Stimulated activated CD8-positive, alpha-beta memory T cell treated with anti-CD3 and anti-CD28 coated beads, Interleukin-4, amount 100 ng/mL, for 24 hours (primary cell): ENCODE measurements around the gene EIPR1.
"Not testable (repeated sequence)": the region's sequence is repeated elsewhere in the genome, so short reads cannot be mapped to it uniquely, and the experiment has no call there.

ENCODE experiments used
- DNase-seq: peaks from one replicate; pipeline ENCODE4 v3.0.0-alpha.2; 2020; ENCODE audit warnings: low read depth

Gene EIPR1

DNA sequence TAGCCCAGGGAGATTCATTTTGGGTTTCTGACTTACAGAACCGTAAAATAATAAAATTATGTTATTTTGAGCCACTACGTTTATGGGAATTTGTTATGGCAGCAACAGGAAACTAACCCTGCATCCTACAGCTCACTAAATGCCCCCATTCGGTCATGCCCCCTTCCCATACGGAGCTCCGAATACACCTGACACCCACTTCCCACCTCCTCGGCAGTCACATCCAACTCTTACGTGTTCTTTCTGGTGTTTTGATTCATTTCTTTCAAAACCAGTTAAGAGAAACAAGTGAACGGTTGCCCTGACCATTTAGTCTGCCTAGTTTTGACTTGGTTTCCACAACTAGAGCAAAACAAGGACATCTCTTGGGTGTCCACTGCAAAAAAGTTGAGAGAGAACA lies 19.7 kb downstream of the EIPR1 start:
- no peak for DNase-seq

DNA sequence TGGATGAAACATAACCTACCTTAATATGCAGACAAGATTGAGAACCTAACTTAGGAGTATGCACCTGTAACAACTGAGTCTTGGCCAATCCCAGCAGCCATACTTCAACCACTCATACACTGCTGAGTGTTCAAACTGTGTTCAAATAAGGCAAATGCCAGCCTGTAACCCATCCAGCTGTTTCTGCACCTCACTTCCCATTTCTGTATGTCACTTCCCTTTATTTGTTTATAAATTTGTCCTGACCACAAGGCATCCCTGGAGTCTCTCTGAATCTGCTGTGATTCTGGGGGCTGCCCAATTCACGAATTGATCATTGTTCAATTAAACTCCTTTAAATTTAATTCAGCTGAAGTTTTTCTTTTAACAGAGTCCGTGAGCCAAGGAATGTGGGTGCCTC lies 20.2 kb downstream of the EIPR1 start:
- DNase-seq, result not testable (repeated sequence)

DNA sequence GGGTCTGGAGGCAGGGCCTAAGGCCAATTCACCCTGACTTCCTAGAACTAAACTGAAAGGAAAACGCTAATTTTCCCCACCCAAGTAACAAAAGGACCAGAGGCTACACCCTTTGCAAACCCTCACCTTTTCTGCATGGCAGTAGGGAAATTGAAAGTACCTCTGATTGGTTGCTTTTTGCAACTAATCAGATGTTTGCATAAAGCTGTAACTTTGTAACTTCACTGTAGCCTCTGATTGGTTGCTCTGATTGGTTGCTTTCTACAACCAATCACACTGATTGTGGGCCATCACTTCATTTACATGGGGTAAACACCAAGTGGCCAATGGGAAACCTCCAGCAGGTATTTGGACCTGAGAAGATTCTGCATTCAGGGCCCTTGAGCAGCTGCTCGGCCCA lies 20.8 kb downstream of the EIPR1 start:
- no peak for DNase-seq

DNA sequence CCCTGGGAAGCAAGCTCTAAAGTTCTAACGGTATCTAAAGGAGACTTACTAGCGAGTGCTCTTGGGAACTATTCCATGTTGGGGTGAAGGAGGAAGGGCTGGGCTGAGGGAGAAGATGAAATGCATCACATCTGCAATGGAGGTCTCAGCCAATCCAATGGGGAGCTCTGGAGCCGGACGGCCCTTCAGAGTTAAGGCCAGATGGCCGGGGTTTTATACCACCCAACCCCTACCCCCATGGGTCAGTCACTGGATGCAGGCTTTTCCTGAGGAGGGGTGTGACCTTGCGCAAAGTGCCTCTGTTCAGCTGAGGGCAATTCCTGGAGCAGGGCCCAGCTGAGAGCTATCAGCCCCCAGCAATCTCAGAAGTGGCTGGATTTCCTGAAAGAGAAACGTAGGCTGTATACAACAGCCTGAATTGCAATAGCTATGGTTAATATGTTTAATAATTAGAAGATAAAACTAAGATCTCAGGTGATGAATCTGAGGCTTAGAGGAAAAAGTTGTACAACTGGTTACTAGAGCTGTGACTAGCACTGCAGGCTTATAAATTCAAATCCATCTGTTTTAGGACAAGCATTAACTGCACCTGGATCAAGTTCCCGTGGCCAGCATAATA lies 21.6 kb downstream of the EIPR1 start:
- no peak for DNase-seq

DNA sequence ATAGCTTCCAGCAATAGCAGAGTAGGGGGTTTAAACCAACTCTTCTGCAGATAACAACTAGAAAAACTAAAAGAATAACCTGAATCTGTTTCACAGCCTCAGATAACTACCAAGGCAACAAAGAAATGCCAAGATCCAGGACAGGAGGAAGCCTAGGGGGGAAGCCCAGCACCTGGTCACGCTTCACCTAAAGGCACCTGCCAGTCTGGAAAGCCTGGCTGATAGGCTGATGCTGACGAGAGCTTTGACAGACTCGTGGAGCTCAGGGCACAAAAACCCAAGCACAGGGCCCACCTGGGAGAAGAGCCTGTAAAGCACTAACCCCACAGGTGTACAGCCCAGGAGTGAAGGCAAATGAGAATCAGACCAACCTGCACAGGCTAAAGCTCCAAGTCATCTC lies 22.6 kb downstream of the EIPR1 start:
- no peak for DNase-seq

GRCh38 chr2:3349211-3349693 lies 28.4 kb downstream of the EIPR1 start:
- no peak for DNase-seq

- no peak for DNase-seq
Measured at GRCh38 chr2:3348767-3349166, 28.9 kb downstream of the EIPR1 start.

DNA sequence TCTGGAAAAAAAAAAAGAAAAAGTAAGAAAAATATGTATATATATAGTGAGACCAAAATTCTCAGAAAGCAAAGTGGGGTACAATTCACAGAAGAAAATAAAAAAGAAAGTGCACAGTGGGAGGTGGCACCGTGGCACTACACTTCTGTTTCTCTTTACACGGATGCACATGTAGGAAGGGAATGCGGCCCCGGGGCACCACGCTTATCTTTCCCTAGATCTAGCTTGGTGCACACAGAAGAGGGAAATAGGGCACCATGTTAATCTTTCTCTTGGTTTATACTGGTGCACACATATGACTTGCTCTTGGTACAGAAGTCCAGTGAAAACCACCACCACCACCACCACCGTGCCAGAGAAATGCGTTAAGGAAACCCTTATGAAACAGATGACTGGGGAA lies 32.0 kb downstream of the EIPR1 start:
- DNase-seq, result no peak

DNA sequence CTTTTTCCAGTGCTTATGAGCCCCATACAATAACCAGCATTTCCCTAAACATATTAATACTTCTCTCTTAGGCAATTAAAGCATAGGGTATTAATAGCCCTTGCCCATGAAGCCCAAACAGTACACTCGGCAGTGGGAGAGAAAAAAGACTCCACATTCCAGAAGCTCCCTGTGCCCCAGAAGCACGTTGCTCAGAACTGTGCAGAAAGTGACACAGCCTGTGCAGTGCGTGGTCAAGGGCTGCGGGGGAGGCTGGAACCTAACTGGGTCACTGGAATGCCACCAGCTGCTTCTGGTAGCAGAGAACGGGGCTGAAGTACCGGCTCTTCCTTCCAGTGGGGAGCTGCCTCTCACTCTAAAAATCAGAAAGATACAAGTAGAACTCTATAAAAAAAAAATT lies 32.7 kb downstream of the EIPR1 start:
- DNase-seq, result no peak

- DNase-seq, result no peak
Measured at GRCh38 chr2:3343012-3343411, 34.6 kb downstream of the EIPR1 start.

DNA sequence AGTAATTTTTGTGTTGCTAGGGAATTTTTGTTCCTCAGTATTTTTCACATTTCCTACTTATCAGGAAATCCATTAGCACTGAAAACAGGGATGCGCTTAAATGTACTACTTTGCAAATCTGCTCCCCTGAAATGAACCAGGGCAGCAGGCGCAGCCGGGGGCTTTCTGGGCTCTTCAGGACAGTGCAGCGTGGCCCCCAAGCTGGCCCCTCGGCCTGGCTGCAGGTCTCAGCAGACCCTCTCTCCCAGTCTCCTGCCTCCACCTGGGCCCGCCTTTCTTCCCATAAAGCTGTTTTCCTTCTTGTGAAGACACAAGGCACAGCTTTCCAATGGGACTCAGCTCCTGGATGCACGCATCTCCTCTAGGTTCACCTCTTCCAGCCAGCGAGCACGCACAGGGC lies 35.3 kb downstream of the EIPR1 start:
- no peak for DNase-seq

GRCh38 chr2:3341336-3341735 lies 36.3 kb downstream of the EIPR1 start:
- DNase-seq, result no peak

DNA sequence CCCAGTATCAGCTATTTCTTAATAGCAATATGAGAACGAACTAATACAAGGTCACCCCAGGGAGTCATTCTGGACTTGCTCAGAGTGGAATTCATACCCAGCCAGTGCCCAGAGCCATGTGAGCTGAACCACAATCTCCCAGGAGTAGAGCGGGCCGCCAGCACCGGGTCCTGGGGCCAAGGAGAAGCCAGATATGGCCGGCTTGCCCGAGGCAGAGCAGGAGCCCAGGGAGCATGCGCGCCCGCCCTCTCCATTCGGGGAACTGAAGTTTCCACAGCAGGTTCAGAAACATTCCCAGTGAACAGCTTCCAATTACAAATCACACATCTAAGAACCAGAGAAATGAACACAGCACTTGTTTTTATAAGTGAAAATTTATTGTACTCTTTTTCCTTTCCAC lies 37.5 kb downstream of the EIPR1 start:
- DNase-seq, result no peak

DNA sequence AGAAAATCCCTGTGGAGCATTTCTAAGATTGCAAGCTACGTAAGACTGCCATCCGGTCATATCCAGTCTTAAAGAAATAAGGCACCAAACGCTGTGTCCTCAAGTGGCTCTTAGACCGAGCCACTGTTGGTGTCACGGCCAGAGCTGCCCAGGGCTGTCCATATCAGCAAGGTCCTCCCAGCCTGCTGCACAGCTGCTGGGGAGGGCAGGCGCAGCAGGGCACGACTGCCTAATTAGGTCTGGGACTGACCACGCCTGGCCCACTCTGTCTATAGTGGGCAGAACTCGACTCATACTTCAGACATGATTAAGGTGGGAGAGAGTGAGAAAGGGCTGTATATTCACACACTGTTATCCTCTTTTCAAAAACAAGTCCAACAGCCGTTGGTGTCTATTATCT lies 39.3 kb downstream of the EIPR1 start:
- DNase-seq, result no peak

DNA sequence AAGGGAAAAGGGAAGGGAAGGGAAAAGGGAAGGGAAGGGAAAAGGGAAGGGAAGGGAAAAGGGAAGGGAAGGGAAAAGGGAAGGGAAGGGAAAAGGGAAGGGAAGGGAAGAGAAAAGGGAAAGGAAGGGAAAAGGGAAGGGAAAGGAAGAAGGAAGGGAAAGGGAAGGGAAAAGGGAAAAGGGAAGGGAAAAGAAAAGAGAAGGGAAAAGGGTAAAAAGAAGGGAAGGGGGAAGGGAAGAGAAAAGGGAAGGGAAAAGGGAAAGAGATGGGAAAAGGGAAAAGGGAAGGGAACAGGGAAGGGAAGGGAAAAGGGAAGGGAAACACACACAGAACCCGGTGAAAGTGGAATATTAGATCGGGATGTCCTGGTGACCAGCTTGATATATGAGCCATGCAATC lies 40.8 kb downstream of the EIPR1 start:
- DNase-seq, result no peak

DNA sequence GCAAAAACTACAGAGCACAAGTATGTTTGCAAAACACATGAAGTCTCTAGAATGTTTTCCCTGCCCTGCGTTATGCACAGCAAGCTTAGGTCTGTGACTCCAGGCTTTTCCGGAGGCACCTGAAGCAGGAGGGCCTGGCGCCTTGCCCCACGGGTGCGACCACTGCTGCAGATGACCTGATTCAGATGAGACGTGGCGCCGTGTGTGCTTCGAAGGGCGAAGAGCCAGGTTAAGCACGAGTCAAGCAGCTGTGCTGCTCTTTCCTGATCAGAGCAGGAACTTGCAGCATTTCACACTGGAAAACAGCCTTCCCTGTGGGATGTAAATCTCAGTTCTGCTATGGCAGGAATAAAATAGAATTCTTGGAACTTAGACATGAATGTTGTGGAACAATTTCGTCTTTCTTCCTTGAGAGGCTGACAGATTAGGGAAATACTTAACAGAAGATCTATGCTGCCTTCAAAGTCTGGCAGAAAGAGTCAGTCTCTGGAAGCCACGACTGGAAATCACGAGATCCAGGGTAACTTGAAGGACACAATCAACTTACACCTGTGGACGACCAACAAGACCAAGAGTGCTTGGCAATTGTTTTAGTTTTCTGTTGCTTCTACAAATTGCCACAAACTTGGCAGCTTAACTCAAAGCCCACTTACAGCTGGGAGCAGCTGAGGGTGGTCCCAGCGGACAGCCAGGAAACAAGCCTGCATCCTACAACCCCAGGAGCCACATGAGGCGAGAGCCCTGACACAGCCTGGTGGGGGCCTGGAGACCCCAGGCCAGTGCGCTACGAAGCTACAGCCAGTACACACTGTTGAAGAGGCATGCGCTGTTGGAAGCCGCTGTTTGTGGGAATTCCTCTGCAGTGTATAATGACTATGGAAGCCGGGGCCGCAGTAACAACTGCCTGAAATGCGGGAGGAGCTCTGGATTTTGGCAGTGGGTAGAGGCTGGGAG lies 42.9 kb downstream of the EIPR1 start:
- no peak for DNase-seq

DNA sequence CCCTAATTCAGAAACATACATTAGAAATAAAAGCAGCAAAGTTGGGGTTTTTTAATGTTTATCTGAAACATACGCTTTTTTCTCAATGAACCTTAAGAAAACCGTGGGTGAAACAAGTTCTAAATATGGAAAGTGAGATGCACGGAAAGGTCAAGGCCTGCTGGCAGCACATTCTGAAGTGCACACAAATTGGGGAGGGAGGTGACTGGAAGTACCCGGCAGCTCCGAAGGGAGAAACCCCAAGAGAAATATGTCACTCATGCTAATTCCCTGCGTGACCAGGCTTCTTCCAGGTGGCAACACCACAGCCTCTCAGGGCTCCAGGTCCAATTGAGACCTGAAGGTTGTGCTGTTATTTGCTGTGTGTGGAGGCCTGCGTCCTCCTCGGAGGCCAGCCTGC lies 45.5 kb downstream of the EIPR1 start:
- DNase-seq, result no peak

DNA sequence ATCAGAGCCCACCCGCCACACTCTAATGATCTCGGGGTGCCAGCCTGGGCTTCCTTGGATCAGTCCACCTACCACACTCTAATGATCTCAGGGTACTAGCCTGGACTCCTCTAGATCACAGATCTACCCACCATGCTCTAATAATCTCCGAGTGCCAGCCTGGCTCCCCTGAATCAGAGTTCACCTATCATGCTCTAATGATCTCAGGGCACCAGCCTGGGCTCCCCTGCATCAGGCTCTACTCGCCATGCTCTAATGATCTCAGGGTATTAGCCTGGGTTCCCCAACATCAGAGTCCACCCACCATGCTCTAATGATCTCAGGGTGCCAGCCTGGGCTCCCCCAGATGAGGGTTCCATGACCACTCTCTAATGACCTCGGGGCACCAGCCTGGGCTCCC lies 48.1 kb downstream of the EIPR1 start:
- no peak for DNase-seq

GRCh38 chr2:3326871-3327270 lies 50.7 kb downstream of the EIPR1 start:
- DNase-seq, result no peak

GRCh38 chr2:3326182-3326537 lies 51.5 kb downstream of the EIPR1 start:
- DNase-seq, result no peak

- DNase-seq, result no peak
Measured at GRCh38 chr2:3325458-3326181, 52.0 kb downstream of the EIPR1 start.

DNA sequence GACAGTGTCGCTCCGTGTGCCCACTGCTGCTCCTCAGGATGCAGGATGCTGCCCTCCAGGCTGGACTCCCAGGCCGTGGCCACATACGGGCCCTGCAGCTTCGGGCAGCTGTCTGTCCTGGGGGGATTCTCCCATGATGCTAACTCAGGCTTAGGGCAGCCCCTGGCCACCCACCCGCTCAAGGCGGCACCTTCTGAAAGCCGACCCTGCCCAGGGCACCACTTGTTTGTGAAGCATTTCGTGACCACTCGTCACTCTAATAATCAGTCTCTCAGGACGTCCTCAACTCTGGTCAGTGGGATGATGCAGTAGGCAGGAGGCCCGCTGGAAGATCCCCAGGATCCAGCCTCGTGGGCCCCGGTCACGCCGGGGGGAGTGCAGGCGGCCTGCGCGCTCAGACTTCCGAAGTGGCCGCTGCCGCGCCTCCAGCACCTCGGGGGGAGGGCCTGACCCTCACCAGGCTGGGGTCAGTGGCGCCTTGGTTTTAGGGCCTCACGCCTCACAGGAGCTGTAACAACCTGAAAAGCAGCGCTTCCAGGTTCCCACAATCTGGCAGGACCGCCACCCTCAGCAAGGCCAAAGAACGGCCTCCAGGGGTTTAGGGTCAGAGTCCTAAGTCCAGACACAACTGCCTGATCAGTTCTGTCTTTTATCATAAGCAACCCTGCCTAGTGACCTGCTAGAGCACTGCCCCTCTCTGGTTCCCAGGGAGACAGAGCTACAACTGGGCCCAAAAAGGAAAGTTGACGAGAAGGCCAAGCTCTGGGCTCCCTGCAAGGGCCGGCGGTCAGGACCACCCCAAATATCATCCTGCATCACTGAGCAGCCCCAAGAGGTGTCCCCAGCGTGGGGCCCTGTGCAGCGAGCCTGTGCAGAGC lies 53.0 kb downstream of the EIPR1 start:
- no peak for DNase-seq
